SK-N-SH (cell line): Measurements from ENCODE around the gene ASB7.

ENCODE experiments used
- CHD2 ChIP-seq: fragments of 150-350 bp; IDR thresholded peaks from 2 replicates; pipeline ENCODE4 v1.6.1; 2018; ENCODE audit warnings: low read length; ENCODE audit not compliant: partially characterized antibody
- EP300 ChIP-seq, 2 experiments: IDR thresholded peaks; 2 replicates each; pipeline versions ENCODE4 v1.4.0 to v1.6.1; 2012; ENCODE audit warnings: borderline replicate concordance in 1 of 2, low read depth in 1 of 2, low read length in 1 of 2
- EZH2phosphoT487 ChIP-seq: fragments of 200-600 bp; sonication (generic); IDR thresholded peaks from 2 replicates; pipeline ENCODE4 v1.6.1; 2017; ENCODE audit warnings: low read depth, mixed run types, mild to moderate bottlenecking, antibody characterized with exemption, moderate library complexity, borderline replicate concordance
- GABPA ChIP-seq: IDR thresholded peaks from 2 replicates; pipeline ENCODE4 v1.4.0; 2012; ENCODE audit warnings: low read depth, mild to moderate bottlenecking
- MAX ChIP-seq: IDR thresholded peaks from 2 replicates; pipeline ENCODE4 v1.4.0; 2012; ENCODE audit warnings: low read depth
- POLR2AphosphoS5 ChIP-seq: IDR thresholded peaks from 2 replicates; pipeline ENCODE4 v1.6.1; 2012; ENCODE audit warnings: low read depth, low read length
- RCOR1 ChIP-seq: fragments of 150-350 bp; IDR thresholded peaks from 2 replicates; pipeline ENCODE4 v1.6.1; 2017; ENCODE audit warnings: antibody characterized with exemption, low read length
- RFX5 ChIP-seq: IDR thresholded peaks from 2 replicates; pipeline ENCODE4 v1.6.1; 2012; ENCODE audit warnings: mild to moderate bottlenecking, improper control_type of control experiment, low read length
- TEAD4 ChIP-seq: IDR thresholded peaks from 2 replicates; pipeline ENCODE4 v1.4.0; 2012; ENCODE audit warnings: mild to moderate bottlenecking, borderline replicate concordance; ENCODE audit not compliant: insufficient read depth
- YY1 ChIP-seq: IDR thresholded peaks from 2 replicates; pipeline ENCODE4 v1.4.0; 2012; ENCODE audit warnings: low read depth, mild to moderate bottlenecking
- TF ChIP-seq, protein P1 (sequence below): fragments of 200-600 bp; sonication (generic); IDR thresholded peaks from 2 replicates; pipeline ENCODE4 v1.6.1; 2017; ENCODE audit warnings: antibody characterized with exemption, mild to moderate bottlenecking, moderate library complexity

DNA sequence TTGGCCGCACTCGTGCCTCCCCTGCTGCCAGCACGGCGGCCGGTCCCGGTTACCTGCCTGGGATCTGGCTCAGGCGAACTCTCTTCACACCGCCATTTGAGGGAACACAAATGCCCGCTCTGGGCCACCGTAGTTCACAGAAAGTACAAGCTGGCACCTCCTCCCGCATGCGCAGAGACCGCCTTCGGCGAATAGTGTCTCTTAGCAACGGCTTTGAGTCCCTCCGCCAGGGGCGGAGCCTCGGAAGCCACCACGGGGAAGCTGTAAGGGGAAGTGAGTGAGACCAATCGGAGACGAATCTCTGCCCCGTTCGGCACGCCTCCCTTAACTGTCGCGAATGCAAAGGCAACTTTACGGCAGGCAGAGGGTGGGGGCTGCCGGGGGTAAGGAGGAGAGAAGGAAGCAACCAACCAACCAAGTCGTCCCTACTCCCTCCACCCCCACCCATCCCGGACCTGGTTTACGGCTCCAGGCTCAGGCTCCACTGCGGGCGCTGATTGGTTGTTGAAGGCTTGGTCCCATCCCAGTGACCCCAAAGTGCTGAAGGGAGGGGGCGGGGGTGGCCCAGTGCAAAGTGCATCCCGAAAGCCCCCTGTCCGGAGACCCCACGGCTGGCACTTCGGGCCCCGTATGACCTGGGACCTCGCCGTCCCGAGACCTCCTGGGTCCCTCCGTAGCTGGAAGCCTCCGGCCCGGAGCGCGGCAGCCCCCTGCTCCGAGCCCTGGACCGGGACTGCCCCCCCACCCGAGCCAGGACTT, at the start of gene ASB7, which contains the start of gene LINS1:
- TF ChIP-seq, protein P1, sequence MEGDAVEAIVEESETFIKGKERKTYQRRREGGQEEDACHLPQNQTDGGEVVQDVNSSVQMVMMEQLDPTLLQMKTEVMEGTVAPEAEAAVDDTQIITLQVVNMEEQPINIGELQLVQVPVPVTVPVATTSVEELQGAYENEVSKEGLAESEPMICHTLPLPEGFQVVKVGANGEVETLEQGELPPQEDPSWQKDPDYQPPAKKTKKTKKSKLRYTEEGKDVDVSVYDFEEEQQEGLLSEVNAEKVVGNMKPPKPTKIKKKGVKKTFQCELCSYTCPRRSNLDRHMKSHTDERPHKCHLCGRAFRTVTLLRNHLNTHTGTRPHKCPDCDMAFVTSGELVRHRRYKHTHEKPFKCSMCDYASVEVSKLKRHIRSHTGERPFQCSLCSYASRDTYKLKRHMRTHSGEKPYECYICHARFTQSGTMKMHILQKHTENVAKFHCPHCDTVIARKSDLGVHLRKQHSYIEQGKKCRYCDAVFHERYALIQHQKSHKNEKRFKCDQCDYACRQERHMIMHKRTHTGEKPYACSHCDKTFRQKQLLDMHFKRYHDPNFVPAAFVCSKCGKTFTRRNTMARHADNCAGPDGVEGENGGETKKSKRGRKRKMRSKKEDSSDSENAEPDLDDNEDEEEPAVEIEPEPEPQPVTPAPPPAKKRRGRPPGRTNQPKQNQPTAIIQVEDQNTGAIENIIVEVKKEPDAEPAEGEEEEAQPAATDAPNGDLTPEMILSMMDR = no peak
- TF ChIP-seq RFX5 = peak; percentile 69; the same call in 1 of the 2 replicates
- TF ChIP-seq EP300 (IDR thresholded peaks at IDR 0.05; ENCODE audit: borderline replicate concordance in 1 of 2, low read depth in 1 of 2, low read length in 1 of 2) = peak in 1 of 2 experiments; percentile 4; a peak in 1 of 4 replicates
- TF ChIP-seq RCOR1 = no peak
- peak; percentile 42; the same call in 1 of the 2 replicates for TF ChIP-seq POLR2AphosphoS5
- TF ChIP-seq CHD2 = peak; percentile 81
- peak; percentile 38 for TF ChIP-seq MAX
- peak; percentile 28; the same call in 1 of the 2 replicates for TF ChIP-seq GABPA
- TF ChIP-seq YY1 = peak; percentile 91
- TF ChIP-seq TEAD4 = no peak
- TF ChIP-seq EZH2phosphoT487 = no peak
